Caki2 (cell line): ENCODE data around the gene LRP1B. TPM values are rescaled to one million over a fixed set of nuclear protein-coding genes. Genes with fewer than 3 reads are reported as not detected.
"Not testable (repeated sequence)": the region's sequence is repeated elsewhere in the genome, so short reads cannot be mapped to it uniquely, and the experiment has no call there.

Source experiments
- DNase-seq: peaks from one replicate; pipeline ENCODE4 v3.0.0-alpha.2; 2015; ENCODE audit warnings: low read depth
- in situ Hi-C: cut with HindIII; loops from 2 replicates; pipeline ENCODE4 v1.10.0; 2016; ENCODE audit warnings: low sequenced_read_pairs, low pct_unique_long_range_greater_than_20kb, mixed read lengths
- total RNA-seq: library from RNA; depleted of rRNA; stranded (reverse); fragments of >200 nt; shearing (Covaris generic); gene quantifications from 2 replicates; pipeline ENCODE4 v1.2.3, GENCODE V29; 2014; ENCODE audit warnings: low replicate concordance

The LRP1B gene
- total RNA-seq, 1 experiment from 2014 or later = 0.14 TPM

- DNase-seq = no peak
- in situ Hi-C loops = no loop called here
Measured at GRCh38 chr2:141856215-141856919, 274.4 kb downstream of the LRP1B start.

- in situ Hi-C loops = no loop called here
- DNase-seq = no peak
Measured at GRCh38 chr2:141848191-141848590, 282.6 kb downstream of the LRP1B start.

- in situ Hi-C loops = no loop called here
- no peak for DNase-seq
Measured at GRCh38 chr2:141844231-141844630, 286.6 kb downstream of the LRP1B start.

DNA sequence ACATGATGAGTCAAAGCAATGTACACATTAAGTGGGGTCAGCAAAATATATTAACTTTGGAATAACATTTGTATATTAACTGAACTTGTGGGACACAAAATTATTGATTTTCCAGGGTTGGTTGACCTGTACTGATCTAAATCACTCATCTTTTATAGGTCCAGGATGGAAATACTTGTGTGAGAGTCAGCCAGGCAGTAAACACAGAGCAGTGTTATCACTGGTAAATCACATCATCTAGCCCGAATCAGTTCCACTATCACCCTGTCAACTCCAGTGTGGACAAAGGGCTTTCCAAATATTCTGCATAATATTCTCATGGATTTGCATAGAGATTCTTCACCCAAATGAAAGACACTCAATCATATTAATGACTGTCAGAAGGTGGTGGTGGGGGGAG lies 295.7 kb downstream of the LRP1B start:
- in situ Hi-C loops = no loop called here

DNA sequence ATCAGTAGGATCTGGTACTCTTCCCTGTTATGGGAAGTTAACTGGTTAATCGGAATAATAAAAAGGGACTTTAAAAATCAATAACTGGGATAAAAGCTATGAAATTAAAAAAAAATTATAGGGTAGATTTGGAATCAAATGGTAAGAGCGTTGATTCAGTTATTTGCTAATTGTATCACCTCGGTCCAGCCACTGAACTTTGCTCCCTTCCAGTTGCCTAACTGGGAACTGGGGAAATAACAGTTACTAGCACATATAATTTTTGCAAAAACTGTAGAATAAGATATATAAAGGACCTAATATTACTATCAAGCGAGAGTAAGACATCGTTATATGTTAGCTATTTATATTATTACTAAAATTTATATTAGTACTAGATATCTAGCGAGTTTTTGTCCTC lies 302.1 kb downstream of the LRP1B start:
- in situ Hi-C loops = no loop called here
- no peak for DNase-seq

More for the DNA sequence above, 295.7 kb downstream of the LRP1B start:
- DNase-seq = no peak

- no peak for DNase-seq
- in situ Hi-C loops = no loop called here
Measured at GRCh38 chr2:141824790-141825189, 306.0 kb downstream of the LRP1B start.

- in situ Hi-C loops = no loop called here
- DNase-seq = no peak
Measured at GRCh38 chr2:141820893-141821292, 309.9 kb downstream of the LRP1B start.

DNA sequence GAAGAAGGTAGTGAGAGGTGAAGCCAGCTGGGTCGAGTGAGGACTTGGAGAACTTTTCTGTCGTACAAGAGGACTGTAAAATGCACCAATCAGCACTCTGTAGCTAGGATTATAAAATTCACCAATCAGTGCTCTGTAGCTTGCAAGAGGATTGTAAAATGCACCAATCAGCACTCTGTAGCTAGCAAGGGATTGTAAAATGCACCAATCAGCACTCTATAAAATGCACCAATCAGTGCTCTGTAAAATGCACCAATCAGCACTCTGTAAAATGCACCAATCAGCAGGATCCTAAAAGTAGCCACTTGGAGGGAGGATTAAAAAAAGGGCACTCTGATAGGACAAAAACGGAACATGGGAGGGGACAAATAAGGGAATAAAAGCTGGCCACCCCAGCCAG lies 315.5 kb downstream of the LRP1B start:
- in situ Hi-C loops, DNase-seq: not testable (repeated sequence)

DNA sequence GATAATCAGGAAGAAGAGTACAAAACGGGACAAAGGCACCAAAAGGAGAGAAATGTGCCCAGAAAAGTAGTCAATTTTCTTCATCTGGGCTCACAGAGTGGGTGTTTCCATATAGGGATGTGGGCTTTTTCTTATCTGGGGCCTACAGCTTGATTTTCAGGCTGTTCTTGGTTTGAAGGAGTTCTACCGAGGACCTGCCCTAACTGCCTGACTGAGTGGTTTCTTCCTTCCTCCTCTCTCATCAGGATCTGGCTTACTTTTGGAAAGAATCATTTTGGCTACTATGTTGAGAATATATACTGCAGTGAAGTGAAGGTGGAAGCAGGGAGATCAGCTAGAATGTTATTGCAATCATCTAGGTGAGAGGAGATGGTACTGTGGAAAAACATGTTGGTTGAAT lies 316.7 kb downstream of the LRP1B start:
- in situ Hi-C loops = no loop called here
- no peak for DNase-seq

DNA sequence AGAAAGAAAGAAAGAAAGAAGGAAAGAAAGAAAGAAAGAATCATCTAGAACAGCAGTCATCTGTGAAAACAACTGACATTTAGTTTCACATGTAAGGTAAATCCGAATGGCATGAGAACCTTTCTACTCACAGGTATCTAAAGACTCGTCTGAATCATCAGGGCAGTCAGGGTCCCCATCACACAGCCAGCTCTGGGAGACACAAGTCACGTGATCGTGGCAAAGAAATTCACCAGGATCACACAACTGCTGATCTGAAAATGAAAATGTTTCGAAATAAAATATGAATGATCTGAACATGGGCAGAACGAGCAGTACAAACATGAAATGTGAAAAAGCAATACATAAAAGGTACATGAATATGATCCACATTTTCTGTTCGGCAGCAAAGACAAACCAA lies 320.7 kb downstream of the LRP1B start:
- in situ Hi-C loops = no loop called here
- DNase-seq = no peak

DNA sequence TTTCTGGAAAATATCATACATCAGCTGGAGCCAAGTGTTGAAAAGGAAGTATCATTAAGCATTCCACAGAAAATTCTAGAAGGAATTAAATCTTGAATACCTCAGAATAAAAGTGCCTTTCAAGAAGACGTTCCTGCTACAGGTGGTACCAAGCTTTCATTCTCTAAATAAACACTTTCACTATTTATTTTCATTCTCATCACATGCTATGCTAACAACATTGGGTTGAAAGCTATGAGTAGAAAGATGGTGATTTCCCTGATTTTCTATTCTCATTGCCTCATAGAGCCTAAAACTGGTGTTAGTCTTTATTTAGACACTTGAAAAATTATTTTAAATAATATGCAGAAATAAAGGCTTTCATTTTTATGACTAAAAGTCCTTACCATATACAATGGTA lies 324.7 kb downstream of the LRP1B start:
- DNase-seq = no peak
- in situ Hi-C loops = no loop called here

DNA sequence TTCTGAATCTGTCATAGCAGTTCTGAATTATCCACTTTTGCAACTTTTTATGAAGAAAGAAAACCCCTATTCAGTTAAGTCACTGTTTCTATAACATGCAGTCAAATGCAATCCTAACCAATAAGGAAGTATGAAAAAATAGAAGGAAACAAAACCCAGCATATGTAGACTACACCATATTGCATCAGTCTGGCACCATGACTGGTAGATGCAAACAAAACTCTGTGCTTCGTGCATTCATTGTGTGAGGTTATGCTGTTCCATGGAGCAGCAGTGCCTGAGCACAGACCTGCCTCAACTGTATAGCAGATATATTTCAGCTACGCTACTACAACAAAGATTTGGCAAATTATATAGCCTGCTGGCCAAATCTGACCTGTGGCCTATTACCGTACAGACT lies 325.5 kb downstream of the LRP1B start:
- DNase-seq = no peak
- in situ Hi-C loops = no loop called here

GRCh38 chr2:141796449-141796848 lies 334.4 kb downstream of the LRP1B start:
- DNase-seq = no peak
- in situ Hi-C loops = no loop called here

- DNase-seq = no peak
- in situ Hi-C loops = no loop called here
Measured at GRCh38 chr2:141791521-141791920, 339.3 kb downstream of the LRP1B start.

- DNase-seq = no peak
- in situ Hi-C loops = no loop called here
Measured at GRCh38 chr2:141782574-141782973, 348.2 kb downstream of the LRP1B start.

GRCh38 chr2:141778315-141778835 lies 352.4 kb downstream of the LRP1B start:
- DNase-seq = no peak
- in situ Hi-C loops = no loop called here

DNA sequence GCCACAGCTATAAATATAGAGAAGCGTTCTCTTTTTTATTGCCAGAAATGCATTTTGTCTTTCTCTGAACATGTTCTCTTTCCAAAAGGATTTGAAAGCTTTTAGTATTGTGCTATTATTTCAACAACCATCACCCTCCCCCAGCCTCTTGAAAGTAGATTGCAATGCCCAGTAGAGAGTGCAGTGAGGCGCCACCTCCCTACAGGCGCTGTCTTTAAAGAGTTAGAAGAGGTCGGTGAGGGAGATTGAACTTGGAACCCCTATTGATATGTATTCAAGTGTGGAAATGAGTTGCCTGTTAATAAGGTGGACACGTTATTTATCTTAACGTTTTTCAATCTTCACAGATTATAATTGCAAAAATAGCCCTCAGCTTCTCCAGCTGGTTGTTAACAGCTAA lies 360.3 kb downstream of the LRP1B start:
- in situ Hi-C loops = no loop called here
- DNase-seq = no peak

- in situ Hi-C loops = no loop called here
- DNase-seq = no peak
Measured at GRCh38 chr2:141767691-141768090, 363.1 kb downstream of the LRP1B start.

DNA sequence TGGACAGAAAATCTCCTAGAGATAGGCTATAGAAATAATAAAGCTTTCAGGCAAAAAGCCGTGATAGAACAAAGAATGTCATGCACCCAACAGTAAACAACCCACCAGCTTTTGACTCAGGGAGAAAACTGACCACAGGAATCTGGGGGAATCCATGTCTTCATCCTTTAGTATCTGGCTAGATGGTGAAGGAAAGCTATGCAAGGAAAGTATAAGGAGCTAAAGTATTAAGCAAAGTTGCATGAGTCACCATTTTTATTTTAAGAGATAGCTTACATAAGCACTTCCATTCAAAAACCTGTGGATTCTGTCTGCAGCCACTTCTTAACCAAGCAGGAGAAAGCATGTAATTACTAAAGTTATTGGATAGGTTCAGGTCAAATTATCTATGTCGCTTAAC lies 363.8 kb downstream of the LRP1B start:
- in situ Hi-C loops = no loop called here
- DNase-seq = peak; percentile 32

DNA sequence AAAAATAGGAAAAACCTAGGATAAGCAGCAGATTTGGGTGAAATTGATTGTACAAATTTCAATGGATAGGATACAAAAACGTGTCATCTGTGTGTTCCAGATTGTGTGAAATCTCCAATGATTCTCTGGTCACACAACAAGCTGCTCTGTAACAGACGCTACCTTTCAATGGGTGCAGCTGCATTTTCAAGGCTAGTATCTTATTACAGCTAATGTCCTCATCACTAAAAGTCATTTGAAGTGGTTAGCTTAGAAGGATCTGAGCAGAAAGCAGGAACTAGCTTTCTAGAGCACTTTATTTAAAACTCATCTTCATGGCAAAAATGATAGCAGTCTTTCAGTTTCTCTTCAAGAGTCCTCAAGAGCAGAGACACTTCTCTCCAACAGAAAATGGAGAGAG lies 364.6 kb downstream of the LRP1B start:
- in situ Hi-C loops = no loop called here
- no peak for DNase-seq
